Smooth muscle cell (in vitro differentiated cells): ENCODE results near the gene WDR13. TPM values are rescaled to one million over a fixed set of nuclear protein-coding genes. Genes with fewer than 3 reads are reported as not detected.

Experiments used
- DNase-seq: peaks from one replicate; lab custom pipeline; 2025; ENCODE audit not compliant: unreplicated experiment; lab: John Stamatoyannopoulos, UW
- H2AFZ ChIP-seq: fragments of 200-600 bp; sonication (generic); 2 replicates; pipeline ENCODE4 v1.6.0; 2016; ENCODE audit warnings: antibody characterized with exemption, low read depth, mild to moderate bottlenecking
- H3F3A ChIP-seq: fragments of 200-600 bp; sonication (generic); 2 replicates; pipeline ENCODE4 v1.6.0; 2017; ENCODE audit warnings: antibody characterized with exemption, low read depth
- H3K27ac ChIP-seq: fragments of 200-600 bp; sonication (generic); 2 replicates; pipeline ENCODE4 v1.5.1; 2016; ENCODE audit warnings: low read depth, mild to moderate bottlenecking
- H3K27me3 ChIP-seq: fragments of 200-600 bp; sonication (generic); 2 replicates; pipeline ENCODE4 v1.6.1; 2016; ENCODE audit warnings: low read depth, mild to moderate bottlenecking
- H3K36me3 ChIP-seq: fragments of 200-600 bp; sonication (generic); 2 replicates; pipeline ENCODE4 v1.5.1; 2016; ENCODE audit warnings: low read depth
- H3K4me1 ChIP-seq: fragments of 200-600 bp; sonication (generic); 2 replicates; pipeline ENCODE4 v1.5.1; 2016; ENCODE audit warnings: low read depth
- H3K4me2 ChIP-seq: fragments of 200-600 bp; sonication (generic); 2 replicates; pipeline ENCODE4 v1.6.0; 2016; ENCODE audit warnings: mild to moderate bottlenecking
- H3K4me3 ChIP-seq: fragments of 200-600 bp; sonication (generic); 2 replicates; pipeline ENCODE4 v1.5.1; 2016; ENCODE audit warnings: mild to moderate bottlenecking
- H3K79me2 ChIP-seq: fragments of 200-600 bp; sonication (generic); 2 replicates; pipeline ENCODE4 v1.6.0; 2016; ENCODE audit warnings: low read depth, mild to moderate bottlenecking
- H3K9ac ChIP-seq: fragments of 200-600 bp; sonication (generic); 2 replicates; pipeline ENCODE4 v1.6.0; 2016; ENCODE audit warnings: low read depth
- H3K9me3 ChIP-seq: fragments of 200-600 bp; sonication (generic); replicated peaks from 2 replicates; pipeline ENCODE4 v1.5.1; 2016; ENCODE audit warnings: low read depth
- H4K20me1 ChIP-seq: fragments of 200-600 bp; sonication (generic); 2 replicates; pipeline ENCODE4 v1.6.0; 2016; ENCODE audit warnings: low read depth
- WGBS: methylation state at CpG from one replicate; pipeline ENCODE4 v1.1.7; 2016; ENCODE audit warnings: low lambda C conversion rate; 5-methylcytosine and 5-hydroxymethylcytosine counted together
- polyA plus RNA-seq: library from polyadenylated mRNA; unstranded; fragments of >200 nt; fragmentation: Nextera tagmentation; extraction: Ambion mirVana; gene quantifications from 2 replicates; pipeline ENCODE4 v1.2.1, GENCODE V29; 2016
- total RNA-seq: library from RNA; depleted of rRNA; stranded (reverse); fragments of >200 nt; gene quantifications from 2 replicates; pipeline ENCODE4 v1.2.3, GENCODE V29; 2014
- TF ChIP-seq, protein P1 (sequence below): fragments of 200-600 bp; sonication (generic); IDR thresholded peaks from 2 replicates; pipeline ENCODE4 v1.5.1; 2017; ENCODE audit warnings: borderline replicate concordance, mild to moderate bottlenecking, antibody characterized with exemption; ENCODE audit not compliant: insufficient read depth, poor library complexity, severe bottlenecking

The WDR13 gene
- total and polyA plus RNA-seq, 2 experiments from 2014 or later = 46.9 to 133 TPM

DNA sequence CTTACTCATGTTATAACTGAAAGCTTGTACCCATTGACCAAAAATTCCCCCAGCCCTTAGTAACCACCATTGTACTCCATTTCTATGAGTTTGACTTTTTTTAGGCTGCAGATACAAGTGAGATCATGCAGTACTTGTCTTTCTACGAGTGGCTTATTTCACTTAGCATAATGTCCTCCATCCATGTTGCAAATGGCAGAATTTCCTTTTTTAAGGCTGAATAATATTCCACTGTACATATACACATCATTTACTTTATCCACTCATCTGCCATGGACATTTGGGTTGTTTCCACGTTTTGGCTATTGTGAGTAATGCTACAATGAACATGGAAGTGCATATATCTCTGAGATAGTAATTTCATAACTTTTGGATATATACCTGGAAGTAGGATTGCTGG is 12.6 kb upstream of the WDR13 start:
- 48% methylated on average over 2 of the region's 2 CpGs for WGBS
- Histone ChIP-seq H3K4me1 (no peaks in the 10 kb centered on the region), H3K9ac (no peak overlapping the region), H3K9me3 (no peaks in the 10 kb centered on the region), H3K27ac (no peak overlapping the region), H3K4me2 (no peak overlapping the region), H3K79me2 (no peaks in the 10 kb centered on the region), H3K36me3 (no peaks in the 10 kb centered on the region), H3K27me3 (no peaks in the 10 kb centered on the region), H3K4me3 (no peak overlapping the region), H4K20me1 (no peaks in the 10 kb centered on the region), H3F3A (no peaks in the 10 kb centered on the region), H2AFZ (no peak overlapping the region)
- no peak for DNase-seq
- TF ChIP-seq, protein P1, sequence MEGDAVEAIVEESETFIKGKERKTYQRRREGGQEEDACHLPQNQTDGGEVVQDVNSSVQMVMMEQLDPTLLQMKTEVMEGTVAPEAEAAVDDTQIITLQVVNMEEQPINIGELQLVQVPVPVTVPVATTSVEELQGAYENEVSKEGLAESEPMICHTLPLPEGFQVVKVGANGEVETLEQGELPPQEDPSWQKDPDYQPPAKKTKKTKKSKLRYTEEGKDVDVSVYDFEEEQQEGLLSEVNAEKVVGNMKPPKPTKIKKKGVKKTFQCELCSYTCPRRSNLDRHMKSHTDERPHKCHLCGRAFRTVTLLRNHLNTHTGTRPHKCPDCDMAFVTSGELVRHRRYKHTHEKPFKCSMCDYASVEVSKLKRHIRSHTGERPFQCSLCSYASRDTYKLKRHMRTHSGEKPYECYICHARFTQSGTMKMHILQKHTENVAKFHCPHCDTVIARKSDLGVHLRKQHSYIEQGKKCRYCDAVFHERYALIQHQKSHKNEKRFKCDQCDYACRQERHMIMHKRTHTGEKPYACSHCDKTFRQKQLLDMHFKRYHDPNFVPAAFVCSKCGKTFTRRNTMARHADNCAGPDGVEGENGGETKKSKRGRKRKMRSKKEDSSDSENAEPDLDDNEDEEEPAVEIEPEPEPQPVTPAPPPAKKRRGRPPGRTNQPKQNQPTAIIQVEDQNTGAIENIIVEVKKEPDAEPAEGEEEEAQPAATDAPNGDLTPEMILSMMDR = no peak

DNA sequence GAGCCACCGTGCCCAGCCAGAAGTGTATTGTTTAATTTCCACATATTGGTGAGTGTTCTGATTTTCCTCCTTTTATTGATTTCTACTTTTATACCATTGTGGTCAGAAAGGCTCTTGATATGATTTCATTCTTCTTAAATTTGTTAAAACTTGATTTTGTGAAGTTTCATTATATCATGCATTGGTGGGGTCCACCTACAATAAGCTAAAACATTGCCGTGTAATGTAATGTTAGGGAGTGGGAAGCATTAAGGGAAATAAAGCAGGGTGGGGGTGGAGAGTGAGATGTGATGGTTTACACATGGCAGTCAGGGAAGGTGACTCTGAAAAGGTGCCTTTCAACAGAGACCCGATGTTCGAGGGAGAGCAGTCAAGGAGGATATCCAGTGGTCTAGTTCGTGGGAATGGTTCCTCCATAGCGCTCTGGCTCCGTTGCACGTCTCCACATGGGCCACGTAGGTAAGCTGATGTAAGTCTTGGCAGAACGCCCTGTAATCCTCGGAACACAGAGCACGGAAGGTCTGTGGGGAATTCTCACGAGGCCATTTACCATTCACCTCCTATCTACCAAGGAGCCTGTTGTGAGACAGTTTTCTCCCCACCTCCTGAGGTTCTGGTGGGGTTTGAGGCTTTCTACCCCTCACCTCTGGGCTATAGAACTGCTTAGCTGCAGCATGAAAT is 7.7 kb upstream of the WDR13 start:
- no peaks in the 10 kb centered on the region for H3F3A ChIP-seq
- 92% methylated on average over 13 of the region's 13 CpGs for WGBS
- DNase-seq = no peak
- no peak overlapping the region for H3K4me3 ChIP-seq
- TF ChIP-seq, protein P1 = no peak
- no peaks in the 10 kb centered on the region for H3K79me2 ChIP-seq
- H2AFZ ChIP-seq = no peak overlapping the region
- no peaks in the 10 kb centered on the region for H3K4me1 ChIP-seq
- H3K27ac ChIP-seq = no peak overlapping the region
- no peaks in the 10 kb centered on the region for H3K9me3 ChIP-seq
- no peaks in the 10 kb centered on the region for H3K36me3 ChIP-seq
- no peak overlapping the region for H3K9ac ChIP-seq
- no peaks in the 10 kb centered on the region for H4K20me1 ChIP-seq
- H3K4me2 ChIP-seq = no peak overlapping the region
- H3K27me3 ChIP-seq = no peaks in the 10 kb centered on the region

DNA sequence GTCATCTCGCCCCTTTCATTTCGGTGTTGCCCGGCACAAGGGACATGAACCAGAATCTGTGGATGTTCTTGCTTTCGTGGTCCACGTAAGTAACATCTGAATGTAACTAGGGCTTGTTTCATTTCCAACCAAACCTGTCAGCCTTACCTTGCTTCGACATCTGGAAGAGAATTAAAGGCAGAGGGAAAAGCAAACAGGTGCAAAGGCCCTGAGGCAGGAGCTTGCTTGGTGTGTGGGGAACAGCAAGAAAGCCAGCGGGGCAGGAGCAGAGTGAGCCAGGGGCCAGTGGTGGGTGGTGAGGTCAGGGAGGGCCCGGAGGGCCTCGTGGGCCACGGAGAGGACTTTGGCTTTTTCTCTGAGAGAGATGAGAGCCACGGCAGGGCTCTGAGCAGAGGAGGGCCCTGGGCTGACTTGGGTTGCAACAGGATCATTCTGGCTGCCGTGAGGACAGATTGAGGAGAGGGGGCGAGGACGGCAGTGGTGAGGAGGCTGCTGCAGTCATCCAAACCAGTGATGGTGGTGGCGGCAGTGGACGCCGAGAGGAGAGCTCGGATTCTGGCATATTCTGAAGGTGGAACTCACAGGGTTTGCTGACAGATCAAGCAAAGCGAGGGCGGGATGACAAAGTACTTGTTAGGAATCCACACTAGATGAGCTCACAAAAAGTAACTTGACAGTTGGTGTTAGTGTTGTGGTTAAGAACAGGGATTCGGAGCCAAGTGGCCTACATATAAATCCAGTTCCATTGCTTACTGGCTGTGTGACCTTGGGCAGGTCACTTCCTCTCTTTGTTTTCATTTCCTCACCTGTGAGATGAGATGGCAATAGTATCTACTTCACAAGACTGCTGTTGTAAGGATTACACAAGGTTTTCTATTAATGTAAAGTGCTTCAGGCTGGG is 6.8 kb upstream of the WDR13 start:
- no peak overlapping the region for H2AFZ ChIP-seq
- H3K9ac ChIP-seq = no peak overlapping the region
- DNase-seq = no peak
- no peaks in the 10 kb centered on the region for H3K4me1 ChIP-seq
- TF ChIP-seq, protein P1 = no peak
- H3K36me3 ChIP-seq = no peaks in the 10 kb centered on the region
- no peaks in the 10 kb centered on the region for H4K20me1 ChIP-seq
- H3F3A ChIP-seq = no peaks in the 10 kb centered on the region
- peak overlapping the region; percentile 15 for H3K27ac ChIP-seq
- 89% methylated on average over 21 of the region's 21 CpGs for WGBS
- H3K27me3 ChIP-seq = no peaks in the 10 kb centered on the region
- H3K4me2 ChIP-seq = no peak overlapping the region
- H3K9me3 ChIP-seq = no peaks in the 10 kb centered on the region
- H3K4me3 ChIP-seq = no peak overlapping the region
- no peaks in the 10 kb centered on the region for H3K79me2 ChIP-seq
